Upper lobe of right lung (tissue), 1 donor: Measurements from ENCODE around the gene SLC16A10. TPM values are rescaled to one million over a fixed set of nuclear protein-coding genes. Genes with fewer than 3 reads are reported as not detected.

ENCODE experiments used
- ATAC-seq: fragments of 200-7000 bp; cut with Tn5 transposase; one replicate; pipeline ENCODE4 v1.9.1; 2020; ENCODE audit warnings: mild to moderate bottlenecking, moderate library complexity
- DNase-seq: peaks from one replicate; pipeline ENCODE4 v3.0.0-alpha.2; 2020
- H3K27ac ChIP-seq: fragments of 200-600 bp; one replicate; pipeline ENCODE4 v1.8.0; 2022
- H3K27me3 ChIP-seq: fragments of 200-600 bp; one replicate; pipeline ENCODE4 v1.8.0; 2022; ENCODE audit warnings: mild to moderate bottlenecking
- H3K36me3 ChIP-seq: fragments of 200-600 bp; one replicate; pipeline ENCODE4 v1.8.0; 2022
- H3K4me1 ChIP-seq: fragments of 200-600 bp; one replicate; pipeline ENCODE4 v1.8.0; 2022
- H3K4me3 ChIP-seq: fragments of 200-600 bp; one replicate; pipeline ENCODE4 v1.8.0; 2022; ENCODE audit warnings: mild to moderate bottlenecking
- H3K9me3 ChIP-seq: fragments of 200-600 bp; one replicate; pipeline ENCODE4 v1.8.0; 2022
- intact Hi-C: fragments of 100-400 bp; cut with DNase I; formaldehyde crosslinking; loops from one replicate; pipeline ENCODE4 v1.11.0; 2022
- total RNA-seq: library from RNA; stranded (reverse); fragmentation: NEBNext Ultra II Directional; extraction: Animal tissue kit (Norgen Biotek cat#: 25700); gene quantifications from one replicate; pipeline ENCODE4 v1.2.1, GENCODE V29; 2021
- TF ChIP-seq, protein P1 (sequence below): fragments of 200-600 bp; IDR thresholded peaks from one replicate; pipeline ENCODE4 v1.8.0; 2022; ENCODE audit warnings: antibody characterized with exemption
- donor health status: DM: no; HTN: yes; CAD: no; lungs with severe emphysema.

SLC16A10 gene
- total RNA-seq, 1 donor from 2014 or later = 12.3 TPM

DNA sequence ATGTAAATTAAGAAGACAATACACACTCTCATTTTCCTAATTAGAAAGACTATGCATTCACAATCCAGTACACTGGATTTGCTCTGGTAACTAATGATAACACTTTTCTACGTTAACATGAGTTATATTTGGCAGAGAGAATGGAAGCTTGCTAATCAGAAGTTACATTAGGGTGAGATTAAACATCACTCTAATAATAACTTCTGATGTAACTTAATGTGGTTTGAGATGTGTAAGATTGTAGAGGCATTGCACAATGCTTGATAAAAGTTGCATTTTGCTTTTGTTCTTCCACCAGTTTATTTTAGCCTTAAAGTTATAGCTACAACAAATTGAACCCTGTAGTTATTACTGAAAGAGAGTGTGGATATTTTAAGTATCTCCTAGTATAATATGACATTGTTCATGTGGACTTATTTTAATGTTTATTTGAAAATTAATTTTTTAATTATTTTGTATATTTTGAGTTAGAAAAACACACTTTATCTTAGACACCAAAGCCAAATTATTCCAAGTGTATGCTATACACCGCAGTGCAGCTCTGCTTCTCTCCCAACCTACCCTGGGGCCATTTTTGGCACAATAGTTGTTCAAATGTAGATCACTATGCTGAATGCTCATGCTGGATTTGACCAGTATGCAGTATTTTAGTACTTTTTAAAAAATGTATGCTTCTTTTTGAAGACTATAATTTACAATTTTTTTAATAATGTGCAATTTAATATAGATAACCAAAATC lies 143.2 kb downstream of the SLC16A10 start:
- H3K27ac ChIP-seq = no peak overlapping the region
- H3K9me3 ChIP-seq = no peaks in the 10 kb centered on the region
- no peaks in the 10 kb centered on the region for H3K36me3 ChIP-seq
- no peaks in the 10 kb centered on the region for H3K27me3 ChIP-seq
- peaks cover 8% of the 10 kb centered on the region for H3K4me1 ChIP-seq
- TF ChIP-seq, protein P1, sequence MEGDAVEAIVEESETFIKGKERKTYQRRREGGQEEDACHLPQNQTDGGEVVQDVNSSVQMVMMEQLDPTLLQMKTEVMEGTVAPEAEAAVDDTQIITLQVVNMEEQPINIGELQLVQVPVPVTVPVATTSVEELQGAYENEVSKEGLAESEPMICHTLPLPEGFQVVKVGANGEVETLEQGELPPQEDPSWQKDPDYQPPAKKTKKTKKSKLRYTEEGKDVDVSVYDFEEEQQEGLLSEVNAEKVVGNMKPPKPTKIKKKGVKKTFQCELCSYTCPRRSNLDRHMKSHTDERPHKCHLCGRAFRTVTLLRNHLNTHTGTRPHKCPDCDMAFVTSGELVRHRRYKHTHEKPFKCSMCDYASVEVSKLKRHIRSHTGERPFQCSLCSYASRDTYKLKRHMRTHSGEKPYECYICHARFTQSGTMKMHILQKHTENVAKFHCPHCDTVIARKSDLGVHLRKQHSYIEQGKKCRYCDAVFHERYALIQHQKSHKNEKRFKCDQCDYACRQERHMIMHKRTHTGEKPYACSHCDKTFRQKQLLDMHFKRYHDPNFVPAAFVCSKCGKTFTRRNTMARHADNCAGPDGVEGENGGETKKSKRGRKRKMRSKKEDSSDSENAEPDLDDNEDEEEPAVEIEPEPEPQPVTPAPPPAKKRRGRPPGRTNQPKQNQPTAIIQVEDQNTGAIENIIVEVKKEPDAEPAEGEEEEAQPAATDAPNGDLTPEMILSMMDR = no peak
- ATAC-seq (peak; percentile 43), DNase-seq (no peak)
- intact Hi-C loops = no loop called here
- no peak overlapping the region for H3K4me3 ChIP-seq

DNA sequence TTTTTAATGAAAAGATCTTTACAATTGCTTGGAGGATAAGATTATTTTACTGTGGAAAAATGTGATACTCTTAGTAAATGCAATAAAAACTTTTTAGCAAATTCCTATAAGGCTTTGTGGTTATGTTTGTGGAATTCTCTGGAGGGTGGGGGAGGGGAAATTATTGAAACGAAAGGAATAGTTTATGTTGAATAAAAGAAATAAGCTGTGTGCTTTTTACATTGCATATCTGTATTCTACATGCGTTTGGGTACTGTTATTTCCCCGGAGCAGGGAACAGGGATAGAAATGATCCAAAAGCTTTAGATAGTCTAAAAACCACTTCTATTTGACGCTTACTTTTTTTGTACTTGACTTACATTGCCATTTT lies 143.8 kb downstream of the SLC16A10 start:
- Histone ChIP-seq H3K4me3 (no peak overlapping the region), H3K27me3 (no peaks in the 10 kb centered on the region), H3K4me1 (peaks cover 8% of the 10 kb centered on the region), H3K27ac (no peak overlapping the region), H3K36me3 (no peaks in the 10 kb centered on the region), H3K9me3 (no peaks in the 10 kb centered on the region)
- DNase-seq = no peak
- TF ChIP-seq, protein P1 = no peak
- no peak for ATAC-seq
- intact Hi-C loops = no loop called here

DNA sequence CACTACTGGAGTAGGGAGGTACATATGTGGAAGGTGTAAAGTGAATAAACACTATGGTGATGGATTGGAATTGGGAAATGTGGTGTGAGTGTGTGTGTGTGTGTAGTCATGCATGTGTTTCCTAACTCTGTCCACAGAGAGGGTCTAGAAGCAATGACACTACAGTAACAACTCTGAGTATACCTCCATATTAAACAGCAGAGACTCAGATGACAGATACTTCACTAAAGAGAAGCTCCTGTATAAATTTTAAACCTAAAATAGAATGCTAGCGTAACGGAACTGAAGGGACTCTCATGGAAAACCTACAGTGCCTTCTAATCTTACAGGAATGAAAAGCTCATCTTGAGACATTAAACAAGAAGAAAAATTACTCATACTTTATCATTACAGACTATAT lies 150.5 kb downstream of the SLC16A10 start:
- ATAC-seq (no peak), DNase-seq (no peak)
- no peaks in the 10 kb centered on the region for H3K4me1 ChIP-seq
- intact Hi-C loops = no loop called here
- no peak overlapping the region for H3K27ac ChIP-seq
- no peaks in the 10 kb centered on the region for H3K27me3 ChIP-seq
- H3K9me3 ChIP-seq = no peaks in the 10 kb centered on the region
- no peaks in the 10 kb centered on the region for H3K36me3 ChIP-seq
- H3K4me3 ChIP-seq = no peak overlapping the region
- TF ChIP-seq, protein P1 = no peak

DNA sequence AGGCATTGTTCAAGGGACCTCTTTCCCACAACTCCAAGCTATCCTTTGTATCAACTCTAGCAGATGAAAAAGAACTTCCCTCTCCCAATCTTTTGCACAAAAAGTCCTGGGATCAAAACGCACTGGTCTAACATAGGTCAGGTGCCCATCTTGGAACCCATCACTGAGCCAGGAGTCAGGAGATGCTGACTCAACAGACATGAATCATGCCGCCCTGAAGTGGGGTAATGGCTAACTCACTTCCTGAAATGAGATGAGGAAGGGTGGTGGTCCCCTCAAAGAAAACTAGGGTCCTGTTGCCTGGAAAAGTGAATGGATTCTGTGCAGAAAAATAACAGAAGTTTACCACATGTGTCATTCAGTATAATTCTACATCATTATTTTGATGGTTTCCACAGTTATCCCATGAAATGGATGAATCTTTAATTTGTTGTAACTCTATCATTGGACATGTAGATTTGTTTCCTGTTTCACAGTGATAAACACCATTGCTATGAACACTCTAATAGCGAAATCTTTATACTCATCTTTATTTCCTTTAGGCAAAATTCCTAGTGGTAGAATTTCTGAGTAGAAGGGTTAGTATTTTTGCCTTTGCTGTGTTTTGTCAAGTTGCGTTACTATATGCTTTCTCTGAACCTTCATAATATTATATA lies 151.3 kb downstream of the SLC16A10 start:
- DNase-seq = no peak
- H3K27me3 ChIP-seq = no peaks in the 10 kb centered on the region
- peak; percentile 34 for ATAC-seq
- H3K4me1 ChIP-seq = no peaks in the 10 kb centered on the region
- no peak overlapping the region for H3K27ac ChIP-seq
- H3K4me3 ChIP-seq = no peak overlapping the region
- no peaks in the 10 kb centered on the region for H3K9me3 ChIP-seq
- TF ChIP-seq, protein P1 = no peak
- intact Hi-C loops = no loop called here
- H3K36me3 ChIP-seq = no peaks in the 10 kb centered on the region

DNA sequence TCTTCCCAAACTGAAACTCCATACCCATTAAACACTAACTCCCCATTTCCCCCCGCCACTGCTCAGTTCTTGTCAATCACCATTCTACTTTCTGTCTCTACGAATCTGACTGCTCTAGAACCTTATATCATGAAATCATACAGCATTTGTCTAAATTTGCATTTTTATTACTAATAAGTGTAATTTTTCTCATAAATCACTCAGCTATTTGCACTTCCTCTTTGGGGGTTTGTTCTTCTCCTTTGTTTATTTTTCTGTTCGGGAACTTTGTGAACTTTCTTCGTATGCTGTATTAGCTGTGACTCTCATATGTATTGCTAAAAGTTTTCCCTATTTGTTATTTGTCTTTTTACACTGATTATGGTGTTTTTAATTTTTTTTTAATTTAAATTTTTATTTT lies 152.2 kb downstream of the SLC16A10 start:
- Histone ChIP-seq H3K9me3 (no peaks in the 10 kb centered on the region), H3K27ac (no peak overlapping the region), H3K4me1 (no peaks in the 10 kb centered on the region), H3K36me3 (no peaks in the 10 kb centered on the region), H3K4me3 (no peak overlapping the region), H3K27me3 (no peaks in the 10 kb centered on the region)
- ATAC-seq (no peak), DNase-seq (no peak)
- intact Hi-C loops = no loop called here
- TF ChIP-seq, protein P1 = no peak
